B cell (primary cell): ENCODE results near the gene MFN2. TPM values are rescaled to one million over a fixed set of nuclear protein-coding genes. Genes with fewer than 3 reads are reported as not detected.

Experiments
- ATAC-seq: fragments of 200-7000 bp; cut with Tn5 transposase; one replicate; pipeline ENCODE4 v1.10.0; 2021; ENCODE audit warnings: low read depth, mild to moderate bottlenecking, moderate number of reproducible peaks, moderate library complexity
- CTCF ChIA-PET: fragments of 350-600 bp; sonication (Branson Sonifier 250); formaldehyde crosslinking; loops from one replicate; lab custom pipeline; 2021; ENCODE audit warnings: antibody characterized with exemption, inconsistent platforms; lab: Charles Lee
- POLR2A ChIA-PET: fragments of 350-600 bp; sonication (Branson Sonifier 250); formaldehyde crosslinking; loops from one replicate; lab custom pipeline; 2021; ENCODE audit warnings: antibody characterized with exemption; lab: Charles Lee
- DNase-seq: peaks from one replicate; pipeline ENCODE4 v3.0.0; 2013
- H2AFZ ChIP-seq: 2 replicates; pipeline ENCODE4 v1.6.1; 2012; ENCODE audit warnings: mild to moderate bottlenecking, low read depth, low read length; ENCODE audit not compliant: insufficient read depth, poor library complexity, severe bottlenecking
- H3K27ac ChIP-seq, 2 donors: 1 replicate in 1 of 2; 2 replicates in 1 of 2; pipeline ENCODE4 v1.5.1; 2012 to 2013; ENCODE audit warnings: low read length in 2 of 2, mild to moderate bottlenecking in 2 of 2, moderate library complexity in 1 of 2
- H3K27me3 ChIP-seq, 4 experiments: fragments of 200-600 bp in 1 of 4; sonication (generic) in 1 of 4; replicated peaks in 1 of 4; 1 replicate in 2 of 4; 2 replicates in 2 of 4; pipeline versions ENCODE4 v1.6.1 to v1.7.0; 2013 to 2016; ENCODE audit warnings: low read length in 3 of 4, mild to moderate bottlenecking in 2 of 4, mixed read lengths in 1 of 4, moderate library complexity in 1 of 4; ENCODE audit not compliant: insufficient read depth in 4 of 4, control insufficient read depth in 3 of 4; ENCODE audit errors: control extremely low read depth in 1 of 4
- H3K36me3 ChIP-seq, 2 experiments: replicated peaks in 1 of 2; 1 replicate in 1 of 2; 2 replicates in 1 of 2; pipeline versions ENCODE4 v1.6.1 to v1.7.1; 2013; ENCODE audit warnings: low read length in 1 of 2; ENCODE audit not compliant: insufficient read depth in 2 of 2, control insufficient read depth in 1 of 2; ENCODE audit errors: control extremely low read depth in 1 of 2, extremely low read depth in 1 of 2
- H3K4me1 ChIP-seq, 2 donors: fragments of 200-600 bp in 1 of 2; sonication (generic) in 1 of 2; 1 replicate in 1 of 2; 2 replicates in 1 of 2; pipeline versions ENCODE4 v1.5.1 to v1.6.1; 2013 to 2017; ENCODE audit warnings: low read length in 2 of 2; ENCODE audit not compliant: control insufficient read depth in 2 of 2, insufficient read depth in 2 of 2
- H3K4me2 ChIP-seq: replicated peaks from 2 replicates; pipeline ENCODE3; 2012; ENCODE audit warnings: mild to moderate bottlenecking, low read depth, low read length; ENCODE audit not compliant: poor library complexity, severe bottlenecking
- H3K4me3 ChIP-seq, 5 experiments: fragments of 200-600 bp in 1 of 5; sonication (generic) in 1 of 5; 1 replicate in 3 of 5; 2 replicates in 2 of 5; pipeline versions ENCODE4 v1.5.1 to v1.7.0; 2011 to 2016; ENCODE audit warnings: low read length in 4 of 5, mild to moderate bottlenecking in 4 of 5, low read depth in 2 of 5, control low read depth in 1 of 5, moderate library complexity in 1 of 5; ENCODE audit not compliant: insufficient read depth in 1 of 5; ENCODE audit errors: control extremely low read depth in 1 of 5, extremely low read depth in 1 of 5
- H3K79me2 ChIP-seq: fragments of 200-600 bp; sonication (generic); one replicate; pipeline ENCODE4 v1.6.0; 2016; ENCODE audit warnings: low read length; ENCODE audit not compliant: control insufficient read depth, insufficient read depth
- H3K9ac ChIP-seq: fragments of 200-600 bp; sonication (generic); 2 replicates; pipeline ENCODE4 v1.6.1; 2017; ENCODE audit warnings: mild to moderate bottlenecking, low read length, moderate library complexity
- H3K9me3 ChIP-seq, 3 donors: one replicate each; pipeline versions ENCODE4 v1.6.1 to v1.7.1; 2013; ENCODE audit warnings: low read length in 2 of 3; ENCODE audit not compliant: control insufficient read depth in 2 of 3, insufficient read depth in 1 of 3; ENCODE audit errors: control extremely low read depth in 1 of 3
- H4K20me1 ChIP-seq: 2 replicates; pipeline ENCODE4 v1.6.0; 2012; ENCODE audit warnings: mild to moderate bottlenecking, low read length; ENCODE audit not compliant: insufficient read depth, control insufficient read depth, poor library complexity, severe bottlenecking
- H3K27ac Mint-ChIP-seq: one replicate; pipeline ENCODE4 v1.8.0; 2021; ENCODE audit warnings: mixed read lengths
- H3K27me3 Mint-ChIP-seq: one replicate; pipeline ENCODE4 v1.8.0; 2021; ENCODE audit warnings: mixed read lengths
- H3K4me1 Mint-ChIP-seq: one replicate; pipeline ENCODE4 v1.8.0; 2021; ENCODE audit warnings: mixed read lengths
- H3K4me3 Mint-ChIP-seq: one replicate; pipeline ENCODE4 v1.8.0; 2021; ENCODE audit warnings: mixed read lengths
- H3K9me3 Mint-ChIP-seq: one replicate; pipeline ENCODE4 v1.8.0; 2022; ENCODE audit warnings: mixed read lengths; ENCODE audit not compliant: insufficient read depth
- EZH2 ChIP-seq: IDR thresholded peaks from 2 replicates; pipeline ENCODE4 v1.6.1; 2012; ENCODE audit warnings: borderline replicate concordance, low read depth, mild to moderate bottlenecking, moderate library complexity, low read length; ENCODE audit not compliant: insufficient read depth, poor library complexity, severe bottlenecking
- WGBS: methylation state at CpG from one replicate; pipeline ENCODE4 v1.1.5; 2013; ENCODE audit warnings: missing lambda C conversion rate; ENCODE audit not compliant: insufficient coverage; 5-methylcytosine and 5-hydroxymethylcytosine counted together
- intact Hi-C: fragments of 100-400 bp; cut with micrococcal nuclease; formaldehyde crosslinking; loops from one replicate; pipeline ENCODE4 v1.10.0; 2022
- polyA plus RNA-seq: library from polyadenylated mRNA; depleted of rRNA; stranded (reverse); fragments of >200 nt; gene quantifications from 2 replicates; pipeline ENCODE4 v1.2.3, GENCODE V29; 2012
- total RNA-seq, 2 donors: library from RNA; stranded (reverse); fragments of 120-200 nt in 1 of 2; gene quantifications; 1 replicate in 1 of 2; 2 replicates in 1 of 2; pipeline versions ENCODE4 v1.2.3 to v1.2.4, GENCODE V29; 2013 to 2022
- TF ChIP-seq, protein P1 (sequence below): fragments of 200-600 bp; IDR thresholded peaks from one replicate; pipeline ENCODE4 v1.8.0; 2022; ENCODE audit warnings: antibody characterized with exemption, mild to moderate bottlenecking

The MFN2 gene
- total and polyA plus RNA-seq, 2 donors (not counting 1 experiment from before 2014, with no cell fraction given) = 24.0 to 50.0 TPM

DNA sequence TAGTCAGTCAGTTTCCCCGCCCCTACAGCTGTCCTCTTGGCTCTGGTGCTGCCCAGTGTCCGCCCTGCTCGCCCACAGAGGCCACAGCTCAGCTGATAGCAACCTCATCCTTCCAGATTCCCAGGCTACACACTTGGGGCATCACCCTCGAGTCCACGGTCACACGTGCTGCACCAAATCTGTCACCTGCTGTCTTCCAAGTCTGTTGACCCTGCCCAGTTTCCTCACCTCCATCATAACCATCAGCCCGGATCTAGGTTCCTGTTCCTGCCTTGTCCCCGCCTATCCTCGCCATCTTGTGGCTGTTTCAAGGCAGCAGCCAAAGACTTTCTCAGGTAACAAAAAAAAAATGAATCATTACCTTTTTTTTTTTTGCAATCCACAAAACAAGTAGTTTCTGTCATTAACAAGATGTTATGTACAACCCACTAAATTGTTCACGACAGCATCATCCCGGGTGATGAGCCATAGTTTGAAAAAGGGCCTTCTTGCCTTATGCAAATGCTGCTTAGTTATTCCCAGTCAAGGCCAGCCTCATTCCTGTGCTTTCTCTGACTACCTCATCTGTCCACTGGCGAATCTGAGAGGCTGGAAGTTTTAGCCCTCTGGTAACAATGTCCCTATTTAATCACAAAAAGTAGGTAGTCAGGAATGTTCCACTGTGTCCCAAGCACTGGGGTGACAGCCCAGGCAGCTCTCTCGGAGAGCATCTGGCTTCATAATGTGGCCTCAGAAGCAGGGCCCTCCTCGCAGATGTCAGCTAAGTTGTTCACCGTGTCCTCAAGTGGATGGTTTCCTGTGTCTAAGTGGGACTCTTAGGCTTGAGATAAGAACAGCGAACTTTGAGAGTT is 34.1 kb downstream of the MFN2 start:
- H3K27me3 Mint-ChIP-seq = no peaks in the 10 kb centered on the region
- H4K20me1 ChIP-seq = no peaks in the 10 kb centered on the region
- no peak overlapping the region for H3K4me2 ChIP-seq
- peaks cover 5% of the 10 kb centered on the region for H3K4me1 Mint-ChIP-seq
- H3K9me3 ChIP-seq = no peaks in the 10 kb centered on the region
- H3K36me3 ChIP-seq = peaks cover 2 to 24% of the 10 kb centered on the region in 2 experiments
- H3K27ac ChIP-seq = peak overlapping the region in 1 of 2 donors; percentile 33
- intact Hi-C loops = no loop called here
- CTCF ChIA-PET = no interaction called here
- TF ChIP-seq, protein P1, sequence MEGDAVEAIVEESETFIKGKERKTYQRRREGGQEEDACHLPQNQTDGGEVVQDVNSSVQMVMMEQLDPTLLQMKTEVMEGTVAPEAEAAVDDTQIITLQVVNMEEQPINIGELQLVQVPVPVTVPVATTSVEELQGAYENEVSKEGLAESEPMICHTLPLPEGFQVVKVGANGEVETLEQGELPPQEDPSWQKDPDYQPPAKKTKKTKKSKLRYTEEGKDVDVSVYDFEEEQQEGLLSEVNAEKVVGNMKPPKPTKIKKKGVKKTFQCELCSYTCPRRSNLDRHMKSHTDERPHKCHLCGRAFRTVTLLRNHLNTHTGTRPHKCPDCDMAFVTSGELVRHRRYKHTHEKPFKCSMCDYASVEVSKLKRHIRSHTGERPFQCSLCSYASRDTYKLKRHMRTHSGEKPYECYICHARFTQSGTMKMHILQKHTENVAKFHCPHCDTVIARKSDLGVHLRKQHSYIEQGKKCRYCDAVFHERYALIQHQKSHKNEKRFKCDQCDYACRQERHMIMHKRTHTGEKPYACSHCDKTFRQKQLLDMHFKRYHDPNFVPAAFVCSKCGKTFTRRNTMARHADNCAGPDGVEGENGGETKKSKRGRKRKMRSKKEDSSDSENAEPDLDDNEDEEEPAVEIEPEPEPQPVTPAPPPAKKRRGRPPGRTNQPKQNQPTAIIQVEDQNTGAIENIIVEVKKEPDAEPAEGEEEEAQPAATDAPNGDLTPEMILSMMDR = no peak
- no peak for TF ChIP-seq EZH2
- ATAC-seq (no peak), DNase-seq (no peak)
- H3K27ac Mint-ChIP-seq = peak overlapping the region; percentile 20
- H3K9ac ChIP-seq = no peak overlapping the region
- no peaks in the 10 kb centered on the region for H3K9me3 Mint-ChIP-seq
- no peaks in the 10 kb centered on the region for H3K27me3 ChIP-seq
- 88% methylated on average over 11 of the region's 16 CpGs for WGBS
- H3K4me3 ChIP-seq = no peak overlapping the region
- H3K4me1 ChIP-seq = no peaks in the 10 kb centered on the region
- POLR2A ChIA-PET = interaction anchor here (0.7 kb wide), 1 partner anchor 802 kb away, joined by 3 read pairs; no protein-coding TSS in a partner anchor
- no peak overlapping the region for H3K4me3 Mint-ChIP-seq
- peaks cover 1% of the 10 kb centered on the region for H3K79me2 ChIP-seq
- H2AFZ ChIP-seq = no peak overlapping the region

DNA sequence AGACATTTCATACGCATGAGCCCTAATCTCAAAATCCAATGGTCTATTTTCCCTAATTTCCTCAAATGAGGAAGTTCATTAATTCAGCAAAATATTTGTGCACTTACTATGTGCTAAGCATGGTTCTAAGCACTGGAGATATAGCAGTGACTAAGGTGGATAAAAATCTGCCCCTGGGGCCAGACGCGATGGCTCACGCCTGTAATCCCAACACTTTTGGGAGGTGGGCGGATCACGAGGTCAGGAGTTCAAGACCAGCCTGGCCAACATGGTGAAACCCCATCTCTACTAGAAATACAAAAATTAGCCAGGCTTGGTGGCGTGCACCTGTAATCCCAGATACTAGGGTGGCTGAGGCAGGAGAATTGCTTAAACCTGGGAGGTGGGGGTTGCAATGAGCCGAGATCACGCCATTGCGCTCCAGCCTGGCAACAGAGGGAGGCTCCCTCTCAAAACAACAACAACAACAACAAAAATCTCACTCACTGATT is 34.8 kb downstream of the MFN2 start:
- no peak for DNase-seq
- H3K27ac Mint-ChIP-seq = no peak overlapping the region
- intact Hi-C loops = no loop called here
- no peak overlapping the region for H3K27ac ChIP-seq
- no peak overlapping the region for H3K4me3 ChIP-seq
- H3K9me3 Mint-ChIP-seq = no peaks in the 10 kb centered on the region
- no peak overlapping the region for H3K4me3 Mint-ChIP-seq
- ChIA-PET CTCF (no interaction called here), POLR2A (no interaction called here)
- peaks cover 10% of the 10 kb centered on the region for H3K4me1 Mint-ChIP-seq
- no peak overlapping the region for H3K4me2 ChIP-seq
- peaks cover 8% of the 10 kb centered on the region for H3K79me2 ChIP-seq
- TF ChIP-seq EZH2 = no peak
- TF ChIP-seq, protein P1 = no peak
- no peaks in the 10 kb centered on the region for H3K9me3 ChIP-seq
- H3K4me1 ChIP-seq = peaks cover 2 to 4% of the 10 kb centered on the region in 2 donors
- no peaks in the 10 kb centered on the region for H3K27me3 ChIP-seq
- no peaks in the 10 kb centered on the region for H4K20me1 ChIP-seq
- ATAC-seq = no peak
- 100% methylated on average over 1 of the region's 10 CpGs for WGBS
- H3K36me3 ChIP-seq = peaks cover 2 to 22% of the 10 kb centered on the region in 2 experiments
- no peak overlapping the region for H2AFZ ChIP-seq
- H3K9ac ChIP-seq = no peak overlapping the region
- H3K27me3 Mint-ChIP-seq = no peaks in the 10 kb centered on the region
